RWPE1 (cell line): ENCODE results near the gene MCOLN2.

Experiments
- CTCF ChIA-PET: fragments of 350-600 bp; sonication (Branson Sonifier 250); formaldehyde crosslinking; extraction: SDS; loops from one replicate; lab custom pipeline; 2021; lab: Yijun Ruan, JAX
- POLR2A ChIA-PET: fragments of 400-600 bp; formaldehyde crosslinking; extraction: SDS; loops from one replicate; lab custom pipeline; 2020; ENCODE audit warnings: antibody characterized with exemption; ENCODE audit not compliant: low non-redundant PET; lab: Yijun Ruan, JAX
- DNase-seq: peaks from one replicate; pipeline ENCODE4 v3.0.0; 2012; ENCODE audit warnings: low spot score
- H3K27ac ChIP-seq: fragments of 450-650 bp; 2 replicates; pipeline ENCODE4 v1.5.1; 2017
- CTCF ChIP-seq: fragments of 450-650 bp; conservative IDR thresholded peaks from 2 replicates; pipeline ENCODE4 v1.5.1; 2017; ENCODE audit warnings: low read depth, mild to moderate bottlenecking

Gene MCOLN2

GRCh38 chr1:84929581-84929980, 67.3 kb downstream of the MCOLN2 start:
- DNase-seq: no peak
- POLR2A ChIA-PET: interaction anchor here (0.7 kb wide), 1 partner anchor 492 kb away, joined by 3 read pairs; no protein-coding TSS in a partner anchor
- no peak overlapping the region for H3K27ac ChIP-seq
- CTCF ChIA-PET: interaction anchor here (0.7 kb wide), 1 partner anchor 31 kb away, joined by 3 read pairs; no protein-coding TSS in a partner anchor
- TF ChIP-seq CTCF: no peak

- no peak for DNase-seq
- CTCF ChIA-PET: interaction anchor here (0.7 kb wide), 2 partner anchors 30 to 1036 kb away, joined by 3 read pairs; no protein-coding TSS in a partner anchor
- no peak for TF ChIP-seq CTCF
- POLR2A ChIA-PET: interaction anchor here (0.7 kb wide), 1 partner anchor 491 kb away, joined by 3 read pairs; no protein-coding TSS in a partner anchor
- H3K27ac ChIP-seq: no peak overlapping the region
These were observed 67.9 kb downstream of the MCOLN2 start for GRCh38 chr1:84928979-84929378.

GRCh38 chr1:84923317-84923716, 73.6 kb downstream of the MCOLN2 start:
- no peak for TF ChIP-seq CTCF
- DNase-seq: no peak
- H3K27ac ChIP-seq: no peak overlapping the region
- CTCF ChIA-PET: no interaction called here
- POLR2A ChIA-PET: no interaction called here

- no peak for DNase-seq
- ChIA-PET CTCF (no interaction called here), POLR2A (no interaction called here)
- no peak overlapping the region for H3K27ac ChIP-seq
- no peak for TF ChIP-seq CTCF
These were observed 76.8 kb downstream of the MCOLN2 start for GRCh38 chr1:84920159-84920558.

GRCh38 chr1:84919461-84919970, 77.4 kb downstream of the MCOLN2 start:
- ChIA-PET POLR2A (no interaction called here), CTCF (no interaction called here)
- no peak overlapping the region for H3K27ac ChIP-seq
- no peak for TF ChIP-seq CTCF
- DNase-seq: no peak

GRCh38 chr1:84918726-84919336, 78.1 kb downstream of the MCOLN2 start:
- CTCF ChIA-PET: no interaction called here
- TF ChIP-seq CTCF: no peak
- H3K27ac ChIP-seq: no peak overlapping the region
- no peak for DNase-seq
- POLR2A ChIA-PET: no interaction called here
